Colonic mucosa (tissue), 4 donors: ENCODE results near the gene TDRD12. TPM values are rescaled to one million over a fixed set of nuclear protein-coding genes. Genes with fewer than 3 reads are reported as not detected.

Source experiments
- DNase-seq: peaks from one replicate; pipeline ENCODE4 v3.0.0-alpha.2; 2020
- H3K27ac ChIP-seq: fragments of 200-600 bp; one replicate; pipeline ENCODE4 v1.8.0; 2021
- H3K27me3 ChIP-seq: fragments of 200-600 bp; one replicate; pipeline ENCODE4 v1.8.0; 2021
- H3K36me3 ChIP-seq: fragments of 200-600 bp; one replicate; pipeline ENCODE4 v1.8.0; 2021
- H3K4me1 ChIP-seq: fragments of 200-600 bp; one replicate; pipeline ENCODE4 v1.8.0; 2021; ENCODE audit warnings: mild to moderate bottlenecking
- H3K4me3 ChIP-seq: fragments of 200-600 bp; one replicate; pipeline ENCODE4 v1.8.0; 2021
- H3K9ac ChIP-seq, 2 donors: one replicate each; pipeline ENCODE4 v1.7.0; 2013; ENCODE audit warnings: control low read depth in 2 of 2, low read depth in 2 of 2, low read length in 2 of 2
- H3K9me3 ChIP-seq: fragments of 200-600 bp; one replicate; pipeline ENCODE4 v1.8.0; 2021
- intact Hi-C: fragments of 100-400 bp; cut with DNase I; formaldehyde crosslinking; loops from one replicate; pipeline ENCODE4 v1.14.1; 2022
- total RNA-seq, 2 donors: library from RNA; stranded (reverse); fragmentation: NEBNext Ultra II Directional in 1 of 2; extraction: Animal tissue kit (Norgen Biotek cat#: 25700) in 1 of 2; gene quantifications; one replicate each; pipeline ENCODE4 v1.2.1, GENCODE V29; 2021
- TF ChIP-seq, protein P1 (sequence below): fragments of 200-600 bp; IDR thresholded peaks from one replicate; pipeline ENCODE4 v1.8.0; 2022; ENCODE audit warnings: antibody characterized with exemption, mild to moderate bottlenecking
- donor health status: healthy.
- donor health status: DM: no; HTN: no; CAD: no.
- donor health status: DM: no; HTN: no; CAD: no.

TDRD12 gene
- under 1 TPM in 1 of 2 donors, not detected in 1; 0.37 TPM for total RNA-seq

GRCh38 chr19:32719611-32720059, at the start of gene TDRD12:
TDRD12 (plus strand) TSS chr19:32719767; CDS start chr19:32720073, 306 bp downstream.
- Histone ChIP-seq H3K9ac (no peak within 1 kb of the TSS), H3K9me3 (no peaks in the 10 kb centered on the region), H3K27me3 (no peaks in the 10 kb centered on the region), H3K4me1 (no peaks in the 10 kb centered on the region), H3K4me3 (no peak within 1 kb of the TSS), H3K36me3 (no peaks in the 10 kb centered on the region), H3K27ac (no peak within 1 kb of the TSS)
- intact Hi-C loops, result no loop called here
- no peak for DNase-seq
- TF ChIP-seq, protein P1, sequence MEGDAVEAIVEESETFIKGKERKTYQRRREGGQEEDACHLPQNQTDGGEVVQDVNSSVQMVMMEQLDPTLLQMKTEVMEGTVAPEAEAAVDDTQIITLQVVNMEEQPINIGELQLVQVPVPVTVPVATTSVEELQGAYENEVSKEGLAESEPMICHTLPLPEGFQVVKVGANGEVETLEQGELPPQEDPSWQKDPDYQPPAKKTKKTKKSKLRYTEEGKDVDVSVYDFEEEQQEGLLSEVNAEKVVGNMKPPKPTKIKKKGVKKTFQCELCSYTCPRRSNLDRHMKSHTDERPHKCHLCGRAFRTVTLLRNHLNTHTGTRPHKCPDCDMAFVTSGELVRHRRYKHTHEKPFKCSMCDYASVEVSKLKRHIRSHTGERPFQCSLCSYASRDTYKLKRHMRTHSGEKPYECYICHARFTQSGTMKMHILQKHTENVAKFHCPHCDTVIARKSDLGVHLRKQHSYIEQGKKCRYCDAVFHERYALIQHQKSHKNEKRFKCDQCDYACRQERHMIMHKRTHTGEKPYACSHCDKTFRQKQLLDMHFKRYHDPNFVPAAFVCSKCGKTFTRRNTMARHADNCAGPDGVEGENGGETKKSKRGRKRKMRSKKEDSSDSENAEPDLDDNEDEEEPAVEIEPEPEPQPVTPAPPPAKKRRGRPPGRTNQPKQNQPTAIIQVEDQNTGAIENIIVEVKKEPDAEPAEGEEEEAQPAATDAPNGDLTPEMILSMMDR, result no peak

- H3K4me3 ChIP-seq, result no peak overlapping the region
- intact Hi-C loops, result loop anchor here (10.0 kb wide), 2 partner anchors 87 to 287 kb away; partner anchors contain the start of gene PDCD5
- H3K9me3 ChIP-seq, result no peaks in the 10 kb centered on the region
- peaks cover 22% of the 10 kb centered on the region for H3K4me1 ChIP-seq
- no peak for DNase-seq
- H3K9ac ChIP-seq, result no peak overlapping the region
- no peaks in the 10 kb centered on the region for H3K36me3 ChIP-seq
- TF ChIP-seq, protein P1, result no peak
- H3K27me3 ChIP-seq, result peaks cover 13% of the 10 kb centered on the region
- H3K27ac ChIP-seq, result no peak overlapping the region
Observed at GRCh38 chr19:32671883-32672593, 47.5 kb upstream of the TDRD12 start.

- TF ChIP-seq, protein P1, result no peak
Observed at GRCh38 chr19:32672841-32673240, 46.7 kb upstream of the TDRD12 start.

GRCh38 chr19:32673573-32673972, 46.0 kb upstream of the TDRD12 start:
- Histone ChIP-seq H3K9me3 (no peaks in the 10 kb centered on the region), H3K36me3 (no peaks in the 10 kb centered on the region), H3K4me3 (no peak overlapping the region), H3K27ac (no peak overlapping the region), H3K27me3 (peaks cover 21% of the 10 kb centered on the region), H3K4me1 (peaks cover 22% of the 10 kb centered on the region), H3K9ac (no peak overlapping the region)
- DNase-seq, result no peak
- TF ChIP-seq, protein P1, result no peak
- intact Hi-C loops, result loop anchor here (10.0 kb wide), 2 partner anchors 89 to 289 kb away; partner anchors contain the start of gene PDCD5

More at GRCh38 chr19:32672841-32673240, 46.7 kb upstream of the TDRD12 start:
- intact Hi-C loops, result loop anchor here (10.0 kb wide), 2 partner anchors 88 to 288 kb away; partner anchors contain the start of gene PDCD5
- peaks cover 22% of the 10 kb centered on the region for H3K4me1 ChIP-seq
- DNase-seq, result no peak
- H3K9ac ChIP-seq, result peak overlapping the region in 1 of 2 donors; percentile 29
- no peak overlapping the region for H3K4me3 ChIP-seq
- no peak overlapping the region for H3K27ac ChIP-seq
- no peaks in the 10 kb centered on the region for H3K36me3 ChIP-seq
- peaks cover 21% of the 10 kb centered on the region for H3K27me3 ChIP-seq
- H3K9me3 ChIP-seq, result no peaks in the 10 kb centered on the region

GRCh38 chr19:32674153-32674930, 45.2 kb upstream of the TDRD12 start:
- no peak for DNase-seq
- peaks cover 21% of the 10 kb centered on the region for H3K27me3 ChIP-seq
- H3K27ac ChIP-seq, result peak overlapping the region; percentile 72
- H3K36me3 ChIP-seq, result no peaks in the 10 kb centered on the region
- peak overlapping the region; percentile 84 for H3K4me3 ChIP-seq
- TF ChIP-seq, protein P1, result no peak
- H3K9ac ChIP-seq, result peak overlapping the region; percentile 73 to 82
- peaks cover 22% of the 10 kb centered on the region for H3K4me1 ChIP-seq
- intact Hi-C loops, result loop anchor here (10.0 kb wide), 2 partner anchors 90 to 290 kb away; partner anchors contain the start of gene PDCD5
- H3K9me3 ChIP-seq, result no peaks in the 10 kb centered on the region
